Measurements from ENCODE around the gene GRM4. TPM values are rescaled to one million over a fixed set of nuclear protein-coding genes. Genes with fewer than 3 reads are reported as not detected.
A peak's percentile ranks its signal among the peaks of the same experiment; 100 is the strongest.

The GRM4 gene
- total RNA-seq, 2 donors from 2014 or later: 0.07 TPM; not detected in 1

DNA sequence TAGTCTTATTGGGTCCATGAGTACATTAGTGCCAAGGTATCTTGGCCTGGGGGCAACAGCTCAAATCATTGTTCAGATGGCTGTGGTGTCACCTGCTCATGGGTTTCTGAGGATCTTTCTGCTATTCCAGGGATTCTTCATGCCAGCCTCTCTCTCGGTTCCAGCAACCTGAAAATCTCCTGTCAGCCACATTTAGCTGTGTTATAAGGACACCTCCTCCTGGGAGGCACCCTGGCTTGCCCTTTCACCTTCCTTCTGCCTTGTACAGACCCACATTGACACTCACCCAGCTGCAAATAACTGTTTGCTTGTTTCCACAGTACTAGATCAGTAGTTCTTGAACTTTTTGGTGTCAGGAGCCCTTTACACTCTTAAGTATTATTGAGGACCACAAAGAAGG lies 159.9 kb downstream of the GRM4 start:
- H3K27me3 ChIP-seq: no peaks in the 10 kb centered on the region
- H3K9ac ChIP-seq (ENCODE audit: low read depth in 2 of 2, low read length in 2 of 2): no peak overlapping the region
- H3K27ac ChIP-seq: no peak overlapping the region
- intact Hi-C loops (cut with DNase I): no loop called here
- no peaks in the 10 kb centered on the region for H3K36me3 ChIP-seq
- H3K4me1 ChIP-seq: no peaks in the 10 kb centered on the region
- DNase-seq: peak; percentile 17
- TF ChIP-seq, protein P1, sequence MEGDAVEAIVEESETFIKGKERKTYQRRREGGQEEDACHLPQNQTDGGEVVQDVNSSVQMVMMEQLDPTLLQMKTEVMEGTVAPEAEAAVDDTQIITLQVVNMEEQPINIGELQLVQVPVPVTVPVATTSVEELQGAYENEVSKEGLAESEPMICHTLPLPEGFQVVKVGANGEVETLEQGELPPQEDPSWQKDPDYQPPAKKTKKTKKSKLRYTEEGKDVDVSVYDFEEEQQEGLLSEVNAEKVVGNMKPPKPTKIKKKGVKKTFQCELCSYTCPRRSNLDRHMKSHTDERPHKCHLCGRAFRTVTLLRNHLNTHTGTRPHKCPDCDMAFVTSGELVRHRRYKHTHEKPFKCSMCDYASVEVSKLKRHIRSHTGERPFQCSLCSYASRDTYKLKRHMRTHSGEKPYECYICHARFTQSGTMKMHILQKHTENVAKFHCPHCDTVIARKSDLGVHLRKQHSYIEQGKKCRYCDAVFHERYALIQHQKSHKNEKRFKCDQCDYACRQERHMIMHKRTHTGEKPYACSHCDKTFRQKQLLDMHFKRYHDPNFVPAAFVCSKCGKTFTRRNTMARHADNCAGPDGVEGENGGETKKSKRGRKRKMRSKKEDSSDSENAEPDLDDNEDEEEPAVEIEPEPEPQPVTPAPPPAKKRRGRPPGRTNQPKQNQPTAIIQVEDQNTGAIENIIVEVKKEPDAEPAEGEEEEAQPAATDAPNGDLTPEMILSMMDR (IDR thresholded peaks at IDR 0.05): no peak
- H3K4me3 ChIP-seq: no peak overlapping the region
- no peaks in the 10 kb centered on the region for H3K9me3 ChIP-seq

DNA sequence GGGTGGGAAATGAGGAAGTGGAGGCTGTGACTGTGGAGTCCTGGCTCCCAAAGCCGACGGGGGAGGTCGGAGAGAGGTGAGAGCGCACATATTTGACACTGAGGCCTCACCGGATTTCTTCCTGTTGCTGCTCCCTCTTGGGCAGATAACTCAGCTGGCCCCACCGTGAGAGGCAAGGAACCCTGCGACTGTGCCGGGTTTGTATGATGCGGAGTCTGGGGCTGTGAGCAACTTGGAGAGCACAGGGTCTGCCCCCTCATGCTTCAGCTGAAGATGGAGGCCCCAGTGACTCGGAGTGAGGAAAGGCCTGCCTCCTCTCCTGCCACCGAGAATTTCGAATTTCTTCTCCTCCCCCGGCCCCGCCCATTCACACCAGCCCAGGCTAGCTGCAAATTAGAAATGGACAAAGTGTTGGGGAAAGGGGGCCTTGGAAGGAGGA lies 160.6 kb downstream of the GRM4 start:
- no peaks in the 10 kb centered on the region for H3K4me1 ChIP-seq

DNA sequence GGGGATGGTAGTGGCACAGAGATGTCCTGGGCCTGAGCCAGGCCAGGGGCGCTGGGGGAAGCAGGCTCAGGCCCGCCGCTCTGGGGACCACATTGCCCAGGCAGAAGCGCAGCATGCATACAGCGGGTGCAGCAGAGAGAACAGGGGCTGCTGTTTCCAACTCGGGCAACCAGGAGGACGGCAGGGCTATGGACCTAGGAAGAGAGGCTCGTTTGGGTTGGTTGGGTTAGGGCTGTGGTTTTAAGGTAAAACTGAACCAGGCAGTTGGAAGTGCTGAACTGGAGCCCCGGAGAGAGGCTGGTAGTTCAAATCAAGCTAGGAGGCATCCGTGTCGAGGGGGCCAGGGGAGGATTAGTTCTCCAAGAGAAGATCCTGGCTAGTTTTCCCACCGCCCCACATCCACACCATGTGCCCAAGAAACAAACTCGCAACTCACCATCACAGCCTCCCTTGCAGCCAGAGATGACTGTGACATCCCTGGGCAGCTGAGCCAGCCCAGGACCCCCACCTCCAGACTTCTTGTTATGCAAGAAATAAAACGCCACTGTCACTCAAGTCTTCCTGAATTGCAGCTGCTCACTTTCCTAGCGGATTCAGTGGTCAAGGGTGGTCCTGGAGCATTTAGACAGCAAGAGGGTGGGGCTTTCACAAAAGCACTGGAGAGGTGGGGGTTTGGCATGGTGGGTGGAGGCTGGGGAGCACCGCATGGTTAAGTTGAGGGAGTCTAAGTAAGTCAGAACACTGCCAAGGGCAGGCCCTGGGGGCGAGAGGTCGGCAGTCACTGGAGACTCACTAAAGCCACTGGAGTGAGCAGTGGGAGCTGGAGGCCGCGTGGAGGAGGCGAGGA lies 161.2 kb downstream of the GRM4 start:
- TF ChIP-seq, protein P1 (IDR thresholded peaks at IDR 0.05): no peak
- Histone ChIP-seq H3K4me1 (no peaks in the 10 kb centered on the region), H3K9me3 (no peaks in the 10 kb centered on the region), H3K9ac (ENCODE audit: low read depth in 2 of 2, low read length in 2 of 2) (no peak overlapping the region), H3K27ac (no peak overlapping the region), H3K27me3 (no peaks in the 10 kb centered on the region), H3K4me3 (no peak overlapping the region), H3K36me3 (no peaks in the 10 kb centered on the region)
- intact Hi-C loops (cut with DNase I): no loop called here
- DNase-seq: peak; percentile 18

More for the DNA sequence above, 160.6 kb downstream of the GRM4 start:
- no peak overlapping the region for H3K27ac ChIP-seq
- H3K36me3 ChIP-seq: no peaks in the 10 kb centered on the region
- intact Hi-C loops (cut with DNase I): no loop called here
- TF ChIP-seq, protein P1 (IDR thresholded peaks at IDR 0.05): no peak
- DNase-seq: peak; percentile 32
- no peak overlapping the region for H3K4me3 ChIP-seq
- no peaks in the 10 kb centered on the region for H3K9me3 ChIP-seq
- no peak overlapping the region for H3K9ac ChIP-seq (ENCODE audit: low read depth in 2 of 2, low read length in 2 of 2)
- H3K27me3 ChIP-seq: no peaks in the 10 kb centered on the region

DNA sequence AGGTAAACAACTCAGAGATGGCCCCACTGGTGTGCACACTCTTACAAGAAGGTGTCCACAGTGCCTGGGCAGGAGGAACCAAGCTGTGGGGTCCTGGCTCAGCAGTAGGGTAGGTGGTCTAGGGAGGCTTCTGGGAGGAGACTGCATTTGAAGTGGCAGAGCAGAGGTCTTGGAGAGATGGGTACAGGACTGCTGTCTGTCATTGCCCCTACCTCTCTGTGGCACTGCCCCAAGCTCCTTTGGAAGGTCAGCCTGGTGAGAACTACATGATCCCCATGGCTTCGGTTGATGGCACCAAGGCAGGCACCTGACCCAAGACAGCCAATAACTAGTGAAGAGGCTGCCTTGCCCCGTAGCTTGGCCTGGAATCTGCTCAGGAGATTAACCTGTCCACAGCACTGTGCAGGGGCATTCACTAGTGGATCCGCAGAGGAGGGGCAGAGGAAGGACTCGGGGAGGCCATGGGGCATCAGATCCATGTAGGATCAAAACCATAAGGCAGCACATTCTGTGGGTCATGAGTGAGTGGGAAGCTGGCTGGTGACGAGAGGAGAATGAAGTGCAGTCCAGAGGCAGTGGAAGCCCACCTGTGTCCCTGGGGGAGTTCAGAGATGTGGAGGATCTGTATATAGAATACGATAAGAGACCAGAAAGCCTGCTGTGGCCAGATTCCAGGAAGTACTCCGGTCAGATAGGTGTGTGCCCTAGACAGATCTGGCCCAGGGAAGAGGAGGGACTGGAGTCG lies 162.0 kb downstream of the GRM4 start:
- peak overlapping the region in 1 of 2 donors; percentile 30 for H3K9ac ChIP-seq (ENCODE audit: low read depth in 2 of 2, low read length in 2 of 2)
- DNase-seq: peak; percentile 41
- H3K4me3 ChIP-seq: no peak overlapping the region
- no peaks in the 10 kb centered on the region for H3K36me3 ChIP-seq
- H3K9me3 ChIP-seq: no peaks in the 10 kb centered on the region
- no peaks in the 10 kb centered on the region for H3K27me3 ChIP-seq
- peak overlapping the region; percentile 61 for H3K27ac ChIP-seq
- TF ChIP-seq, protein P1 (IDR thresholded peaks at IDR 0.05): no peak
- no peaks in the 10 kb centered on the region for H3K4me1 ChIP-seq
- intact Hi-C loops (cut with DNase I): no loop called here

DNA sequence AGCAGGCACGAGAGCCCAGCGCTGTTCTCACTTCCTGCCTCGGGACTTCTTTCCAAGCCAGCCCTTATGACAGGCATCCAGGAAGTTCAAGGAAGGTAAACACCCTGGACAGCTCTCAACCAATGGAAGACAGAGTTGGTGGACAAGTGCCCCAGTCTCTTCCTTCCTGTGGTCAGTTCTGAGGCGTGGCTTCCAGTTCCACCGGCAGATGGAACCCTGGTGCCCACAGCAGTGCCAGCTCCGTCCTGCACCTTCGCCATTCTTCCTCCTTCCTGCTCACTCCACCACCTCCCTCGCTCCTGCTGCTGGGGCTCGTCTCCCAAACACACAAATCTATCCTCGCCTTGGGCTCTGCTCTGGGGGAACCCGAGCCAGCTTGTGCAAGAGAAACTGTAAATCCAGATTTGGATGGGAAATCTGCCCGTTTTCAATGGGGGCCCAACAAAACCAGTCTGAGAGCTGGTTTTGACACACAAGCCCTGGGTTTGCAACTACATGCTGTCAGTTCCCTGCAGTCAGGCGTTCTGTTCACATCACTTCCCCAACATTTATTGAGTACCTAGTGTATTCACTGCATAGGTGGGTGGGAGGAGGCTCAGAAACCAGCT lies 162.7 kb downstream of the GRM4 start:
- no peaks in the 10 kb centered on the region for H3K27me3 ChIP-seq
- TF ChIP-seq, protein P1 (IDR thresholded peaks at IDR 0.05): no peak
- H3K4me3 ChIP-seq: no peak overlapping the region
- no peaks in the 10 kb centered on the region for H3K9me3 ChIP-seq
- H3K9ac ChIP-seq (ENCODE audit: low read depth in 2 of 2, low read length in 2 of 2): peak overlapping the region in 1 of 2 donors; percentile 30
- peak overlapping the region; percentile 61 for H3K27ac ChIP-seq
- DNase-seq: peak; percentile 88
- intact Hi-C loops (cut with DNase I): no loop called here
- H3K4me1 ChIP-seq: no peaks in the 10 kb centered on the region
- H3K36me3 ChIP-seq: no peaks in the 10 kb centered on the region

All from colonic mucosa (tissue), 4 donors.